GM19035 (cell line): ENCODE data around the gene TCHP.
"Not testable (repeated sequence)": the region's sequence is repeated elsewhere in the genome, so short reads cannot be mapped to it uniquely, and the experiment has no call there.

Experiments
- ATAC-seq: cut with Tn5 transposase; IDR thresholded peaks from one replicate; pipeline ENCODE4 v1.9.1; 2021; ENCODE audit not compliant: unreplicated experiment

TCHP gene

GRCh38 chr12:109905301-109905700 lies 5.2 kb downstream of the TCHP start:
- no peak for ATAC-seq

- no peak for ATAC-seq
Measured at GRCh38 chr12:109910254-109910968, 10.3 kb downstream of the TCHP start.

GRCh38 chr12:109910969-109911348 lies 10.9 kb downstream of the TCHP start:
- ATAC-seq: no peak

- ATAC-seq: no peak
Measured at GRCh38 chr12:109912855-109913321, 12.8 kb downstream of the TCHP start.

- ATAC-seq: no peak
Measured at GRCh38 chr12:109914461-109914860, 14.4 kb downstream of the TCHP start.

GRCh38 chr12:109915171-109916040 lies 15.3 kb downstream of the TCHP start:
- no peak for ATAC-seq

GRCh38 chr12:109916045-109916444 lies 16.0 kb downstream of the TCHP start:
- no peak for ATAC-seq

- ATAC-seq: no peak
Measured at GRCh38 chr12:109919456-109919855, 19.4 kb downstream of the TCHP start.

GRCh38 chr12:109920261-109920780 lies 20.2 kb downstream of the TCHP start:
- ATAC-seq: no peak

GRCh38 chr12:109921982-109922381 lies 21.9 kb downstream of the TCHP start:
- no peak for ATAC-seq

- ATAC-seq: no peak
Measured at GRCh38 chr12:109923038-109923437, 23.0 kb downstream of the TCHP start.

GRCh38 chr12:109923481-109924245 lies 23.6 kb downstream of the TCHP start:
- ATAC-seq: no peak

GRCh38 chr12:109925185-109925840 lies 25.2 kb downstream of the TCHP start:
- ATAC-seq: no peak

GRCh38 chr12:109926016-109926415 lies 25.9 kb downstream of the TCHP start:
- no peak for ATAC-seq

- no peak for ATAC-seq
Measured at GRCh38 chr12:109926488-109927210, 26.6 kb downstream of the TCHP start.

GRCh38 chr12:109927622-109928021 lies 27.5 kb downstream of the TCHP start:
- ATAC-seq: no peak

- ATAC-seq: no peak
Measured at GRCh38 chr12:109928058-109928656, 28.1 kb downstream of the TCHP start.

GRCh38 chr12:109929326-109929725 lies 29.3 kb downstream of the TCHP start:
- not testable (repeated sequence) for ATAC-seq

- ATAC-seq: no peak
Measured at GRCh38 chr12:109930028-109930800, 30.1 kb downstream of the TCHP start.
